MCF 10A (cell line): ENCODE measurements around the gene SAMD4B. TPM values are rescaled to one million over a fixed set of nuclear protein-coding genes. Genes with fewer than 3 reads are reported as not detected.

ENCODE experiments used
- BruUV-seq: library from RNA; stranded (reverse); fragments of 400-500 nt; replicated peaks from 2 replicates; lab custom pipeline; 2021; lab: Mats Ljungman, UMichigan
- CTCF ChIA-PET: fragments of 300-600 bp; sonication (Branson Sonifier 250); formaldehyde crosslinking; extraction: SDS; loops from one replicate; lab custom pipeline; 2021; ENCODE audit warnings: antibody characterized with exemption, inconsistent platforms; lab: Yijun Ruan, JAX
- POLR2A ChIA-PET: fragments of 300-600, 350-650 bp; sonication (Branson Sonifier 250); formaldehyde crosslinking; extraction: SDS; loops from one replicate; lab custom pipeline; 2020; ENCODE audit warnings: antibody characterized with exemption, inconsistent platforms; lab: Yijun Ruan, JAX
- DNase-seq: peaks from one replicate; pipeline ENCODE4 v3.0.0-alpha.2; 2018; ENCODE audit not compliant: unreplicated experiment
- H3K27ac Mint-ChIP-seq: one replicate; pipeline ENCODE4 v1.8.0; 2022; ENCODE audit warnings: mild to moderate bottlenecking, low read depth, mixed read lengths; ENCODE audit not compliant: unreplicated experiment
- H3K27me3 Mint-ChIP-seq: one replicate; pipeline ENCODE4 v1.8.0; 2022; ENCODE audit warnings: mixed read lengths; ENCODE audit not compliant: insufficient read depth, unreplicated experiment
- H3K36me3 Mint-ChIP-seq: one replicate; pipeline ENCODE4 v1.8.0; 2022; ENCODE audit warnings: mild to moderate bottlenecking, moderate library complexity, mixed read lengths; ENCODE audit not compliant: insufficient read depth, unreplicated experiment
- H3K4me1 Mint-ChIP-seq: one replicate; pipeline ENCODE4 v1.8.0; 2022; ENCODE audit warnings: mixed read lengths; ENCODE audit not compliant: insufficient read depth, unreplicated experiment
- H3K4me3 Mint-ChIP-seq: one replicate; pipeline ENCODE4 v1.8.0; 2022; ENCODE audit warnings: mild to moderate bottlenecking, moderate library complexity, mixed read lengths; ENCODE audit not compliant: unreplicated experiment
- H3K9me3 Mint-ChIP-seq: one replicate; pipeline ENCODE4 v1.8.0; 2022; ENCODE audit warnings: mixed read lengths; ENCODE audit not compliant: unreplicated experiment
- CTCF ChIP-seq: fragments of 200-600 bp; IDR thresholded peaks from one replicate; pipeline ENCODE4 v1.8.0; 2022; ENCODE audit warnings: antibody characterized with exemption, mild to moderate bottlenecking; ENCODE audit not compliant: unreplicated experiment
- intact Hi-C: fragments of 100-400 bp; cut with micrococcal nuclease; formaldehyde crosslinking; loops from 2 replicates; pipeline ENCODE4 v1.14.1; 2022
- total RNA-seq: library from RNA; stranded (reverse); gene quantifications from 2 replicates; pipeline ENCODE4 v1.2.3, GENCODE V29; 2022

The SAMD4B gene
- total RNA-seq, 1 experiment from 2014 or later: 65.4 TPM

DNA sequence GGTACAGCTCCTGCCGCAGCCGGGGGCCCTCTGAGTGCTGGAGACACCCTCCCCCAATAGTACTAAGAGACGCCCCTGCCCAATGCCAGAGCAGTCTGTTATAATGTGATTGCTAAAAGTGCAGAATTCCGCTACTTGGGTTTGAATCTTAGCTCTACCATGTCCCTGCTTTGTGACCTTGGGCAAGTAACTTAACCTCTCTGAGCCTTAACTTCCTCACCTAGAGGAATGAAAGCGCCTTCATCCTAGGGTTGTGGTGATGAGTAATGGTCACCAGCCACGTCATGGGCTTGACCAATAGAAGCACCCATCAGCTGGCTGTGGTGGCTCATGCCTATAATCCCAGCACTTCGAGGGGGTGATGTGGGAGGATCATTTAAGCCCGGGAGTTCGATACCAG lies 76.8 kb downstream of the SAMD4B start:
- no TSS peak for BruUV-seq
- no peak overlapping the region for H3K4me3 Mint-ChIP-seq
- intact Hi-C loops: no loop called here
- peaks cover 3% of the 10 kb centered on the region for H3K4me1 Mint-ChIP-seq
- ChIA-PET CTCF (interaction anchor here (0.6 kb wide), 1 partner anchor 283 kb away, joined by 3 read pairs; no protein-coding TSS in a partner anchor), POLR2A (no interaction called here)
- H3K9me3 Mint-ChIP-seq: no peaks in the 10 kb centered on the region
- no peak overlapping the region for H3K27ac Mint-ChIP-seq
- no peak for DNase-seq
- no peaks in the 10 kb centered on the region for H3K36me3 Mint-ChIP-seq
- TF ChIP-seq CTCF: no peak
- H3K27me3 Mint-ChIP-seq: no peaks in the 10 kb centered on the region

- Mint-ChIP-seq H3K4me1 (no peaks in the 10 kb centered on the region), H3K27ac (no peak overlapping the region), H3K9me3 (no peaks in the 10 kb centered on the region), H3K36me3 (no peaks in the 10 kb centered on the region), H3K27me3 (no peaks in the 10 kb centered on the region), H3K4me3 (no peak overlapping the region)
- ChIA-PET POLR2A (interaction anchor here (0.8 to 1.8 kb wide), 5 partner anchors 8 to 30 kb away, joined by 3 to 7 read pairs (median 4); partner anchors contain the start of genes MED29, PAF1, PLEKHG2 and RPS16), CTCF (interaction anchor here (0.9 to 1.4 kb wide), 2 partner anchors 23 kb away, joined by 3 to 5 read pairs; no protein-coding TSS in a partner anchor)
- intact Hi-C loops: no loop called here
- no peak for DNase-seq
- no TSS peak for BruUV-seq
- TF ChIP-seq CTCF: no peak
Measured at GRCh38 chr19:39420769-39421168, 78.5 kb downstream of the SAMD4B start.

- Mint-ChIP-seq H3K27me3 (no peaks in the 10 kb centered on the region), H3K4me3 (no peak overlapping the region), H3K36me3 (no peaks in the 10 kb centered on the region), H3K9me3 (no peaks in the 10 kb centered on the region), H3K4me1 (no peaks in the 10 kb centered on the region), H3K27ac (no peak overlapping the region)
- no peak for DNase-seq
- POLR2A ChIA-PET: interaction anchor here (0.7 to 2.2 kb wide), 4 partner anchors 10 to 28 kb away, joined by 3 to 14 read pairs (median 4); partner anchors contain the start of genes PLEKHG2 and RPS16
- no TSS peak for BruUV-seq
- CTCF ChIA-PET: interaction anchor here (0.6 to 1.4 kb wide), 3 partner anchors 11 to 117 kb away, joined by 3 to 5 read pairs (median 3); partner anchors contain the start of gene EID2
- intact Hi-C loops: no loop called here
- TF ChIP-seq CTCF: no peak
Measured at GRCh38 chr19:39422020-39422419, 79.8 kb downstream of the SAMD4B start.

DNA sequence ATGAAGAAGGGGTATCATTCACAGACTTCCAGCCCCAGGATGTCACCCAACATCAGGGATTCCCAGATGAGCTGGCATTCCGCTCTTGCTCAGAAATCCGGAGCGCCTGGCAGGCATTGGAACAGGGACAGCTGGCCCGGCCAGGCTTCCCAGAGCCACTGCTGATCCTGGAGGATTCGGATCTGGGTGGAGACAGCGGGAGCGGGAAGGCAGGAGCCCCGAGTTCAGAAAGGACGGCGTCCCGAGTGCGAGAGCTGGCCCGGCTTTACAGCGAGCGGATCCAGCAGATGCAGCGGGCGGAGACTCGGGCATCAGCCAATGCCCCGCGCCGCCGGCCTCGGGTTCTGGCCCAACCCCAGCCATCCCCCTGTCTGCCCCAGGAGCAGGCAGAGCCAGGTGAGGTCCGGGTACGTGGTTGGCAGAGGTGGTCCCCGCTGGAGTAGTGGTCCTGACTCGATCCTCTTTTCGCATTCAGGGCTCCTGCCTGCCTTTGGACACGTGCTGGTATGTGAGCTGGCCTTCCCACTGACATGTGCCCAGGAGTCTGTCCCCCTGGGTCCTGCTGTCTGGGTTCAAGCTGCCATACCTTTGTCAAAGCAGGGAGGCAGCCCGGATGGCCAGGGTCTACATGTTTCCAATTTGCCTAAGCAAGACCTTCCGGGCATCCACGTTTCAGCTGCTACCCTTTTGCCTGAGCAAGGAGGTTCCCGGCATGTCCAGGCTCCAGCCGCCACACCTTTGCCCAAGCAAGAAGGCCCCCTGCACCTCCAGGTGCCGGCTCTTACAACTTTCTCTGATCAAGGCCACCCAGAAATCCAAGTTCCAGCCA lies 81.3 kb downstream of the SAMD4B start:
- H3K27me3 Mint-ChIP-seq: no peaks in the 10 kb centered on the region
- H3K4me1 Mint-ChIP-seq: no peaks in the 10 kb centered on the region
- H3K4me3 Mint-ChIP-seq: no peak overlapping the region
- TF ChIP-seq CTCF: no peak
- no peaks in the 10 kb centered on the region for H3K9me3 Mint-ChIP-seq
- intact Hi-C loops: no loop called here
- H3K36me3 Mint-ChIP-seq: no peaks in the 10 kb centered on the region
- POLR2A ChIA-PET: interaction anchor here (0.8 to 2.2 kb wide), 4 partner anchors 10 to 116 kb away, joined by 3 to 14 read pairs (median 4); partner anchors contain the start of genes RPS16 and SUPT5H
- no TSS peak for BruUV-seq
- no peak for DNase-seq
- CTCF ChIA-PET: no interaction called here
- H3K27ac Mint-ChIP-seq: no peak overlapping the region
